CD4-positive, alpha-beta memory T cell (primary cell): ENCODE results near the gene FRMD6. TPM values are rescaled to one million over a fixed set of nuclear protein-coding genes. Genes with fewer than 3 reads are reported as not detected.

Source experiments
- CTCF ChIA-PET: fragments of 350-600 bp; sonication (Branson Sonifier 250); formaldehyde crosslinking; loops from one replicate; lab custom pipeline; 2021; ENCODE audit warnings: inconsistent platforms; ENCODE audit not compliant: partially characterized antibody; lab: Charles Lee
- POLR2A ChIA-PET: fragments of 350-600 bp; sonication (Branson Sonifier 250); formaldehyde crosslinking; loops from one replicate; lab custom pipeline; 2021; ENCODE audit not compliant: partially characterized antibody; lab: Charles Lee
- DNase-seq, 5 donors: peaks; one replicate each; pipeline versions ENCODE4 v3.0.0 to v3.0.0-alpha.2; 2020 to 2022; ENCODE audit warnings: mixed read lengths in 1 of 5
- H3K27ac ChIP-seq: one replicate; pipeline ENCODE4 v1.7.0; 2013; ENCODE audit warnings: low read depth, low read length
- H3K27me3 ChIP-seq: 2 replicates; pipeline ENCODE4 v1.7.0; 2013; ENCODE audit warnings: mild to moderate bottlenecking, low read length, moderate library complexity; ENCODE audit not compliant: insufficient read depth
- H3K36me3 ChIP-seq: 2 replicates; pipeline ENCODE4 v1.7.0; 2013; ENCODE audit warnings: mild to moderate bottlenecking, low read length, moderate library complexity; ENCODE audit not compliant: insufficient read depth
- H3K4me1 ChIP-seq: 2 replicates; pipeline ENCODE4 v1.7.0; 2013; ENCODE audit warnings: mild to moderate bottlenecking, low read length, moderate library complexity; ENCODE audit not compliant: insufficient read depth
- H3K4me3 ChIP-seq, 2 donors: one replicate each; pipeline ENCODE4 v1.7.0; 2013; ENCODE audit warnings: low read length in 2 of 2, mild to moderate bottlenecking in 1 of 2
- H3K9me3 ChIP-seq, 2 donors: one replicate each; pipeline ENCODE4 v1.7.0; 2013; ENCODE audit warnings: low read length in 2 of 2, control low read depth in 1 of 2; ENCODE audit not compliant: control insufficient read depth in 1 of 2
- H3K27ac Mint-ChIP-seq, 7 donors: one replicate each; pipeline ENCODE4 v1.8.0; 2020 to 2021; ENCODE audit warnings: mixed read lengths in 7 of 7, mild to moderate bottlenecking in 6 of 7, inconsistent platforms in 3 of 7, moderate library complexity in 3 of 7
- H3K27me3 Mint-ChIP-seq, 2 donors: one replicate each; pipeline ENCODE4 v1.8.0; 2020 to 2021; ENCODE audit warnings: mixed read lengths in 2 of 2
- H3K36me3 Mint-ChIP-seq, 2 donors: one replicate each; pipeline ENCODE4 v1.8.0; 2020 to 2021; ENCODE audit warnings: mixed read lengths in 2 of 2, inconsistent platforms in 1 of 2, mild to moderate bottlenecking in 1 of 2
- H3K4me1 Mint-ChIP-seq, 4 donors: one replicate each; pipeline ENCODE4 v1.8.0; 2020 to 2021; ENCODE audit warnings: mixed read lengths in 4 of 4, mild to moderate bottlenecking in 1 of 4
- H3K4me3 Mint-ChIP-seq, 8 donors: one replicate each; pipeline ENCODE4 v1.8.0; 2020 to 2021; ENCODE audit warnings: mixed read lengths in 8 of 8, mild to moderate bottlenecking in 7 of 8, moderate library complexity in 6 of 8, inconsistent platforms in 3 of 8
- H3K9me3 Mint-ChIP-seq, 8 donors: one replicate each; pipeline ENCODE4 v1.8.0; 2020 to 2021; ENCODE audit warnings: mixed read lengths in 8 of 8, mild to moderate bottlenecking in 5 of 8, inconsistent platforms in 3 of 8, moderate library complexity in 1 of 8
- intact Hi-C: fragments of 100-400 bp; cut with micrococcal nuclease; formaldehyde crosslinking; loops from one replicate; pipeline ENCODE4 v1.15.1; 2023
- polyA plus RNA-seq, 2 donors: library from polyadenylated mRNA; unstranded; fragments of 300-500 nt; fragmentation: Illumina TruSeq; gene quantifications; one replicate each; pipeline ENCODE4 v1.2.3, GENCODE V29; 2021
- total RNA-seq, 2 experiments: library from RNA; stranded (reverse); gene quantifications; one replicate each; pipeline ENCODE4 v1.2.3, GENCODE V29; 2021

The FRMD6 gene
- total RNA-seq (under 1 TPM; 0.80 to 0.81 TPM), polyA plus RNA-seq (under 1 TPM in 1 of 2 donors, not detected in 1; 0.62 TPM)

DNA sequence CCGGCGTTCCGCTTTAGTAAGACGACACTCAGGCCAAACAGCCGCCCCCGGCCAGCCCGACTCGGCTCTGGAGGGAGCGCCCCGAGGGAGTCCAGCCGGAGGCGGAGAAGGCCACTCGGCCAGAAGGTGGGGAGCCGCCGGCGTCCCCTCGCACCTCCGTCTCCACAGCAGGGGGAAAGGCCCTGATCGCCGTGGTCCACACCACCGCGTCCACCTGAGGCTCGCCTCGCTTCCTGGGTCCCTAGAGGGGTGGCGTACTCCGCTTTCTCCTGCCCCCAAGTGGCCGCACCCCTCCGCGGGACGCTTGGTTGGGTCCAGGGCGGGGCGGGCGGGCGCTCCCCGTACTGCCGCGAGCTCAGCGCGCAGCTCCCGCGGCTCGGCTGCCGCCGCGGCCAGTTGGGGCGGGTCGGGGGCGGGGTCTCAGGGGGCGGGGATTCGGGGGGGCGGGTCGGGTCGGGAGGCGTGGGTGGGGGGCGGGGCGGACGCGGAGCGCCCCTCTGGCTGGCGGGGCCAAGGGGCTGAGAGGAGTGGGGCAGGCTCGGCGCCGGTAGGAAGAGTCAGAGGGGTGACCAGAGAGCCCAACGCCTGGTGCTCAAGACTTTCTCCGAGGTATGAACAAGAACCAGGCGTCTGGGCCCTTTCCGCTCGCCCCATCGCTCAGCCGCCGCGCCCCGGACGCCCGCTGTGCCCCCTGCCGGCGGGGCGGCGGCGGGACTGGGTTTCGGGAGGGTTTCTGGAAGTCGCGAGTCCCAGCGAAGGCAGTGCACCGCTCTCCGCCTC lies at the start of gene FRMD6:
FRMD6 (plus strand) TSS at position 523 of the 780 bp plus-strand sequence. CDS start 37,927 bp downstream, outside the sequence.
- H3K27me3 Mint-ChIP-seq, result peaks cover 14 to 18% of the 10 kb centered on the region in 2 donors
- H3K4me1 Mint-ChIP-seq, result peaks cover 7 to 16% (median 11%) of the 10 kb centered on the region in 4 donors
- ChIA-PET CTCF (interaction anchor here (0.6 to 2.0 kb wide), 15 partner anchors 8 to 404 kb away, joined by 3 to 10 read pairs (median 3); no protein-coding TSS in a partner anchor), POLR2A (interaction anchor here (1.3 kb wide), 1 partner anchor 196 kb away, joined by 4 read pairs; no protein-coding TSS in a partner anchor)
- Histone ChIP-seq H3K4me3 (peak within 1 kb of the TSS; percentile 47 to 77), H3K27ac (peak within 1 kb of the TSS; percentile 36), H3K4me1 (peaks cover 19% of the 10 kb centered on the region), H3K27me3 (peaks cover 14% of the 10 kb centered on the region), H3K36me3 (no peaks in the 10 kb centered on the region), H3K9me3 (no peaks in the 10 kb centered on the region)
- H3K9me3 Mint-ChIP-seq, result no peaks in the 10 kb centered on the region
- H3K4me3 Mint-ChIP-seq, result peak within 1 kb of the TSS; percentile 82 to 92 (median 85)
- H3K36me3 Mint-ChIP-seq, result no peaks in the 10 kb centered on the region
- peak; percentile 82 to 89 (median 83) for DNase-seq
- H3K27ac Mint-ChIP-seq, result peak within 1 kb of the TSS in 6 of 7 donors; percentile 66 to 84 (median 72)
- intact Hi-C loops, result loop anchor here (1.0 to 5.0 kb wide), 8 partner anchors 196 to 1501 kb away; partner anchors contain the start of genes DDHD1, GPR137C, NIN and RTRAF

DNA sequence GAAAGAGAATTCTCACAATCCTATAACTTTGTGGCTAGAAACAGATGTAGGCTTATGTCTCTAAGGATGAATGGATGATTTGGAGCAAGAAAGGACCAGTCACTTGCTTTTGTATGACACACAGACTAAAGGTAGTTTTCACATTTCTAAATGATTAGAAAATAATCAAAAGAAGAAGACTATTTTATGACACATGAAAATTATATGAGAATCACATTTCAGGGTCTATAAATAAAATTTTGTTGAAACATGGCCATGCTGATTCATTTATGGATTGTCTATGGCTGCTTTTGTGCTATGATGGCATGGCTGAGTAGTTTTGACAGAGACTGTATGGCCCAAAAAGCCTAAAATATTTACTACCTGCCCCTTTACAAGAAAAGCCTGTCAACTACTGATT lies 49.4 kb upstream of the FRMD6 start:
- H3K4me1 ChIP-seq, result no peaks in the 10 kb centered on the region
- no peaks in the 10 kb centered on the region for H3K9me3 ChIP-seq
- no peak for DNase-seq
- Mint-ChIP-seq H3K4me3 (no peak overlapping the region), H3K36me3 (no peaks in the 10 kb centered on the region), H3K4me1 (no peaks in the 10 kb centered on the region), H3K9me3 (peaks cover 0 to 2% (median 0%) of the 10 kb centered on the region in 8 donors), H3K27ac (no peak overlapping the region), H3K27me3 (peaks cover 11 to 14% of the 10 kb centered on the region in 2 donors)
- H3K27ac ChIP-seq, result no peak overlapping the region
- H3K4me3 ChIP-seq, result no peak overlapping the region
- ChIA-PET POLR2A (no interaction called here), CTCF (no interaction called here)
- H3K27me3 ChIP-seq, result no peaks in the 10 kb centered on the region
- intact Hi-C loops, result no loop called here
- no peaks in the 10 kb centered on the region for H3K36me3 ChIP-seq

DNA sequence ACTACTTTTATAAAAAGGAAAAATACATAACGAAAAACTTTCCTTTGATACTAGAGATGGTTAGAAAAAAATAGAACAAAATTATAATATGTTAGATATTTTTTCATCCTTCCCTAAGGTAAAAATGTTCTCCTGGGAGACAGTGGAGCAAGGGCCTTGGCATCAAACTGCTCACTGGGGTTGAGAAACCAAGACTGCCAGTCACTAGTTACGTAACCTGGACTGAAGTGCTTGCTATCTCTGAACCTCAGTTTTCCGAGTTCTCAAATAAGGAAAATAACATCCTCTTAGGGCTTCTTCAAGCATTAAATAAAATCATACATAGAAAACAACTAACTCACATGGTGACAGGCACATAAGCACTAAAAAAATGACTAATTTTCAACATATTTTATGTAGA lies 48.2 kb upstream of the FRMD6 start:
- no peak for DNase-seq
- Histone ChIP-seq H3K9me3 (no peaks in the 10 kb centered on the region), H3K36me3 (no peaks in the 10 kb centered on the region), H3K4me1 (no peaks in the 10 kb centered on the region), H3K27me3 (no peaks in the 10 kb centered on the region), H3K27ac (no peak overlapping the region), H3K4me3 (no peak overlapping the region)
- Mint-ChIP-seq H3K4me1 (no peaks in the 10 kb centered on the region), H3K4me3 (no peak overlapping the region), H3K36me3 (no peaks in the 10 kb centered on the region), H3K9me3 (peaks cover 0 to 2% (median 0%) of the 10 kb centered on the region in 8 donors), H3K27ac (no peak overlapping the region), H3K27me3 (peaks cover 11 to 16% of the 10 kb centered on the region in 2 donors)
- intact Hi-C loops, result no loop called here
- ChIA-PET POLR2A (no interaction called here), CTCF (no interaction called here)

DNA sequence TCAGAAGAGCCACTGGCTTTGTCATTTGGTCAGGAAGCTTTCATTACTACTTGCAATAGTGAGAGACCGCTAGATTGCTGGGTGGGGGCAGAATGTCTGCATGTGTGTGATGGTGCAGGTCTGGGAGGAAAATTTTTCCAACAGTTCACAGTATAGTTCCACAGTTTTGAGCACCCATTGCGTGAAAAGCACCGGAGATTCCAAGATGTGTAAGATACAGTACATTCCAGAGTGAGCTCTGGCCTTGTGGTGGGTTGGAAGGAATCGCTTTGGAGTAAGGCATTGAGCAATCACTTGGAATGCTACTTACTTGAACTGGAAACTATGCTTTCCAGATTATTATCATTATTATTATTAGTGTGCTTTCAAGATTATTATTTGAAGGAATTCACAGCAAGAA lies 47.6 kb upstream of the FRMD6 start:
- H3K4me3 Mint-ChIP-seq, result no peak overlapping the region
- H3K27me3 Mint-ChIP-seq, result peaks cover 8 to 17% of the 10 kb centered on the region in 2 donors
- peaks cover 0 to 2% (median 0%) of the 10 kb centered on the region in 8 donors for H3K9me3 Mint-ChIP-seq
- CTCF ChIA-PET, result no interaction called here
- intact Hi-C loops, result no loop called here
- no peak for DNase-seq
- no peaks in the 10 kb centered on the region for H3K36me3 Mint-ChIP-seq
- H3K27me3 ChIP-seq, result no peaks in the 10 kb centered on the region
- no peak overlapping the region for H3K27ac ChIP-seq
- H3K27ac Mint-ChIP-seq, result no peak overlapping the region
- no peak overlapping the region for H3K4me3 ChIP-seq
- POLR2A ChIA-PET, result no interaction called here
- no peaks in the 10 kb centered on the region for H3K4me1 ChIP-seq
- H3K36me3 ChIP-seq, result no peaks in the 10 kb centered on the region
- H3K9me3 ChIP-seq, result no peaks in the 10 kb centered on the region
- no peaks in the 10 kb centered on the region for H3K4me1 Mint-ChIP-seq

DNA sequence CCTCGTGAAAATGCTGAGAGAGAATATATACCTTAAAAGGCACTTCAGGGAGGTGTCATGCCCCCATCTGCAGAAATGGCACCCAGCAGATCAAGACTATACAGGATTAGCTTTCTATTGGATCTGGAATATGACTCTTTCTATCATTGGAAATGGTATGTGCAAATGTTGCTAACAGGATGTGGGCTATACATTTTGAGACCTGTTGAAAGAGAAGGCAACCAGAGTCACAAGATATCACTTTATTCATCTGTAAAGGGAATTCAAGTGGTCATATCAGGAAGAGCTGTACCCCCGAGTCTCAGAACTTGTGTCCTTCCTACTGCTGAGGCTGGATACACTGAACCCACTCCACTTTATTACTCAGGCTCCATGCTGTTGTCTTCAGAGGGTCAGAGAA lies 46.1 kb upstream of the FRMD6 start:
- H3K4me3 Mint-ChIP-seq, result no peak overlapping the region
- no peaks in the 10 kb centered on the region for H3K27me3 ChIP-seq
- H3K36me3 ChIP-seq, result no peaks in the 10 kb centered on the region
- DNase-seq, result no peak
- intact Hi-C loops, result no loop called here
- H3K27ac ChIP-seq, result no peak overlapping the region
- H3K27me3 Mint-ChIP-seq, result peaks cover 8 to 13% of the 10 kb centered on the region in 2 donors
- peaks cover 0 to 2% (median 0%) of the 10 kb centered on the region in 8 donors for H3K9me3 Mint-ChIP-seq
- H3K4me1 Mint-ChIP-seq, result no peaks in the 10 kb centered on the region
- H3K4me3 ChIP-seq, result no peak overlapping the region
- CTCF ChIA-PET, result no interaction called here
- no peaks in the 10 kb centered on the region for H3K9me3 ChIP-seq
- POLR2A ChIA-PET, result no interaction called here
- H3K4me1 ChIP-seq, result no peaks in the 10 kb centered on the region
- H3K36me3 Mint-ChIP-seq, result no peaks in the 10 kb centered on the region
- peak overlapping the region in 1 of 7 donors; percentile 49 for H3K27ac Mint-ChIP-seq

DNA sequence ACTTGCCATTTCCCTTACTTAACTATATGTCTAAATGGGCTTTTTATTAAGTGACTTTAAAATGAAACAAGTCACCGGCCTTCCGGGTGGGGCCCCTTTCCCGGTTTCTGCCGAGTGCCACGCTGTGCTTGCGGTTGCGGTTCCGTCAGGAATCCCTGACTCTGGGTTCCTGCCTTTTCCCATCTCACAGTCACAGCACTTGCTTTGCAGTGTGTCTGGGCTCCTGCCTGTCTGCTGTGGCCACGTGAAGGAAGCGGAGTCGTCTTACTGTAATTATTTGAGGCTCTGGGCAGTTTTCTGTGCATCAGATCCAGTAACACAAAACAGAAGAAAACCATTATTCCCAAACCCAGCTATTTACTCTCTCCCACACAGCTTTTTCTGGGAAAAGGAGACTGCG lies 44.0 kb upstream of the FRMD6 start:
- H3K4me3 Mint-ChIP-seq, result no peak overlapping the region
- no peak for DNase-seq
- Histone ChIP-seq H3K27me3 (no peaks in the 10 kb centered on the region), H3K4me1 (no peaks in the 10 kb centered on the region), H3K36me3 (no peaks in the 10 kb centered on the region), H3K27ac (no peak overlapping the region), H3K4me3 (no peak overlapping the region), H3K9me3 (no peaks in the 10 kb centered on the region)
- intact Hi-C loops, result no loop called here
- ChIA-PET POLR2A (no interaction called here), CTCF (no interaction called here)
- peaks cover 8 to 13% of the 10 kb centered on the region in 2 donors for H3K27me3 Mint-ChIP-seq
- no peaks in the 10 kb centered on the region for H3K4me1 Mint-ChIP-seq
- peaks cover 0 to 2% (median 0%) of the 10 kb centered on the region in 8 donors for H3K9me3 Mint-ChIP-seq
- no peak overlapping the region for H3K27ac Mint-ChIP-seq
- H3K36me3 Mint-ChIP-seq, result no peaks in the 10 kb centered on the region

- H3K4me1 ChIP-seq, result no peaks in the 10 kb centered on the region
- H3K4me3 ChIP-seq, result no peak overlapping the region
- no peak for DNase-seq
- Mint-ChIP-seq H3K4me3 (no peak overlapping the region), H3K9me3 (peaks cover 0 to 5% (median 0%) of the 10 kb centered on the region in 8 donors), H3K27me3 (peaks cover 7 to 15% of the 10 kb centered on the region in 2 donors), H3K27ac (no peak overlapping the region), H3K36me3 (no peaks in the 10 kb centered on the region), H3K4me1 (no peaks in the 10 kb centered on the region)
- H3K27ac ChIP-seq, result no peak overlapping the region
- intact Hi-C loops, result no loop called here
- no peaks in the 10 kb centered on the region for H3K9me3 ChIP-seq
- H3K27me3 ChIP-seq, result no peaks in the 10 kb centered on the region
- no peaks in the 10 kb centered on the region for H3K36me3 ChIP-seq
- POLR2A ChIA-PET, result no interaction called here
- CTCF ChIA-PET, result no interaction called here
These were observed 42.3 kb upstream of the FRMD6 start for GRCh38 chr14:51609251-51609954.
